ENCODE results near the gene CYGB. TPM values are rescaled to one million over a fixed set of nuclear protein-coding genes. Genes with fewer than 3 reads are reported as not detected.

CYGB gene
- total and polyA plus RNA-seq, 10 of the 15 experiments (the other 5 are each of a cell fraction or from before 2014, with no cell fraction given): 0.34 TPM; not detected in 9

DNA sequence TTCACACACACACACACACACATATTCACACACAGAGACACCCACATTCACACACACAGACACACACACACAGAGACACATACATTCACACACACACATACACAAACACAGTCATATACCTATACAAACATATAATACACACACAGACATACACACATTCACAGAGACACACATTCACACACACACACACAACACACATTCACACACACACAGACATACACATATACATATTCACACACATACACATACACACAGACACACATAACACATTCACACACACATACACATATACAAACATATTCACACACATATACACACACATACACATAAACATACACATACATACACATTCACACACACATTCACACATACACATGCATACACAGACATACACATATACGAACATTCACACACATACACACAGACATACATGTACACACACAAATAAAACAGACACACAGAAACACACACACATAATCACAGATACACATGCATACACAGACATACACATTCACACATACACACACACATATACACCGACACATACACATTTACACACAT, 10.2 kb upstream of the CYGB start (continued):
- no peak for TF ChIP-seq POLR2AphosphoS2 (IDR thresholded peaks at IDR 0.05; ENCODE audit: low read depth, low read length)
- no peak for TF ChIP-seq RAD51 (IDR thresholded peaks at IDR 0.05)
- no peak for TF ChIP-seq IRF3 (IDR thresholded peaks at IDR 0.05)
- no peak for TF ChIP-seq IKZF1 (conservative IDR thresholded peaks at IDR 0.05)
- TF ChIP-seq ESRRA (IDR thresholded peaks at IDR 0.05; ENCODE audit: low read length): no peak
- no peak for TF ChIP-seq EGR1 (IDR thresholded peaks at IDR 0.05; ENCODE audit: borderline replicate concordance in 1 of 2, low read depth in 2 of 2, low read length in 2 of 2)
- no peak for TF ChIP-seq ZBTB40 (IDR thresholded peaks at IDR 0.05; ENCODE audit: borderline replicate concordance)
- TF ChIP-seq SMARCA5 (IDR thresholded peaks at IDR 0.05): no peak
- no peak for TF ChIP-seq EZH2 (IDR thresholded peaks at IDR 0.05; ENCODE audit: borderline replicate concordance, control insufficient read depth, low read depth, low read length)
- no peak for TF ChIP-seq POLR2A (IDR thresholded peaks at IDR 0.05; ENCODE audit: low read depth, low read length)
- peak; percentile 34; the same call in 1 of the 2 replicates for TF ChIP-seq NFIC (IDR thresholded peaks at IDR 0.05; ENCODE audit: low read depth, low read length)
- TF ChIP-seq EP300 (IDR thresholded peaks at IDR 0.05; ENCODE audit: borderline replicate concordance in 1 of 2, control insufficient read depth in 1 of 2, low read depth in 2 of 2, low read length in 2 of 2): no peak
- peak; percentile 31 for TF ChIP-seq BCL3 (IDR thresholded peaks at IDR 0.05; ENCODE audit: borderline replicate concordance, insufficient read depth, low read depth, low read length, poor library complexity, severe bottlenecking)
- TF ChIP-seq HDGF (IDR thresholded peaks at IDR 0.05): peak; percentile 93
- no peak for TF ChIP-seq KAT2A (conservative IDR thresholded peaks at IDR 0.05; ENCODE audit: control insufficient read depth, low read depth, low read length)
- no peak for TF ChIP-seq ZNF217 (IDR thresholded peaks at IDR 0.05)
- TF ChIP-seq WRNIP1 (IDR thresholded peaks at IDR 0.05; ENCODE audit: borderline replicate concordance, low read depth, low read length): no peak
- no peak for TF ChIP-seq KDM1A (IDR thresholded peaks at IDR 0.05; ENCODE audit: borderline replicate concordance)
- TF ChIP-seq, protein P1, sequence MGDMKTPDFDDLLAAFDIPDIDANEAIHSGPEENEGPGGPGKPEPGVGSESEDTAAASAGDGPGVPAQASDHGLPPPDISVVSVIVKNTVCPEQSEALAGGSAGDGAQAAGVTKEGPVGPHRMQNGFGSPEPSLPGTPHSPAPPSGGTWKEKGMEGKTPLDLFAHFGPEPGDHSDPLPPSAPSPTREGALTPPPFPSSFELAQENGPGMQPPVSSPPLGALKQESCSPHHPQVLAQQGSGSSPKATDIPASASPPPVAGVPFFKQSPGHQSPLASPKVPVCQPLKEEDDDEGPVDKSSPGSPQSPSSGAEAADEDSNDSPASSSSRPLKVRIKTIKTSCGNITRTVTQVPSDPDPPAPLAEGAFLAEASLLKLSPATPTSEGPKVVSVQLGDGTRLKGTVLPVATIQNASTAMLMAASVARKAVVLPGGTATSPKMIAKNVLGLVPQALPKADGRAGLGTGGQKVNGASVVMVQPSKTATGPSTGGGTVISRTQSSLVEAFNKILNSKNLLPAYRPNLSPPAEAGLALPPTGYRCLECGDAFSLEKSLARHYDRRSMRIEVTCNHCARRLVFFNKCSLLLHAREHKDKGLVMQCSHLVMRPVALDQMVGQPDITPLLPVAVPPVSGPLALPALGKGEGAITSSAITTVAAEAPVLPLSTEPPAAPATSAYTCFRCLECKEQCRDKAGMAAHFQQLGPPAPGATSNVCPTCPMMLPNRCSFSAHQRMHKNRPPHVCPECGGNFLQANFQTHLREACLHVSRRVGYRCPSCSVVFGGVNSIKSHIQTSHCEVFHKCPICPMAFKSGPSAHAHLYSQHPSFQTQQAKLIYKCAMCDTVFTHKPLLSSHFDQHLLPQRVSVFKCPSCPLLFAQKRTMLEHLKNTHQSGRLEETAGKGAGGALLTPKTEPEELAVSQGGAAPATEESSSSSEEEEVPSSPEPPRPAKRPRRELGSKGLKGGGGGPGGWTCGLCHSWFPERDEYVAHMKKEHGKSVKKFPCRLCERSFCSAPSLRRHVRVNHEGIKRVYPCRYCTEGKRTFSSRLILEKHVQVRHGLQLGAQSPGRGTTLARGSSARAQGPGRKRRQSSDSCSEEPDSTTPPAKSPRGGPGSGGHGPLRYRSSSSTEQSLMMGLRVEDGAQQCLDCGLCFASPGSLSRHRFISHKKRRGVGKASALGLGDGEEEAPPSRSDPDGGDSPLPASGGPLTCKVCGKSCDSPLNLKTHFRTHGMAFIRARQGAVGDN (IDR thresholded peaks at IDR 0.05): no peak
- TF ChIP-seq MTA3 (IDR thresholded peaks at IDR 0.05; ENCODE audit: borderline replicate concordance, low read length): no peak
